ENCODE data around the gene CDH24.

The CDH24 gene

DNA sequence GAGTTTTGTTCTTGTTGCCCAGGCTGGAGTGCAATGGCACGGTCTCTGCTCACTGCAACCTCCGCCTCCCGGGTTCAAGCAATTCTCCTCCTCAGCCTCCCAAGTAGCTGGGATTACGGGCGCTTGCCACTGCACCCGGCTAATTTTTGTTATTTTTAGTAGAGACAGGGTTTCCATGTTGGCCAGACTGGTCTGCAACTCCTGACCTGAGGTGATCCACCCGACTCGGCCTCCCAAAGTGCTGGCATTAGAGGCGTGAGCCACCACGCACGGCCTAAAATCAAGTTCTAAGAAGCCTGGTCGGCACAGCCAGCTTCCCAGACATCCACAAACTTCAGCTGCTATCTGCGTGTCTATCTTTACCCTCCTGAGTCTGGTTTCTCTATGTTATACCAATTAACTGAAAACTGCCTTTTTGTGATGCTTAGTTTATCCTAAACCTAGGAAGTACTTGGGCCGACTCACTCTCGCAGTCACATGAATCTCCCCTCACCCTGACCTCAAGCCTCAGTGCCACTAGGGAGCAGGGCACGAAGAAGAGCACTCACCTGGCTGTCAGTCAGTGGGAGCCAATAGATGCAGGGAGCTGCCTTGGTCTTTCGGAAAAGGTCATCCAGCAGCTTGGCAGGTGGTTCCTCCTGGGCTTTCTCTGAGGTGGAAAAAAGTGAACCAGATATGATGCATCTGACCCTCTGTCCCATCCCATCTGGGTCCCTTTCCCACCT lies 3.4 kb upstream of the CDH24 start:
- FAIRE-seq = no peak

DNA sequence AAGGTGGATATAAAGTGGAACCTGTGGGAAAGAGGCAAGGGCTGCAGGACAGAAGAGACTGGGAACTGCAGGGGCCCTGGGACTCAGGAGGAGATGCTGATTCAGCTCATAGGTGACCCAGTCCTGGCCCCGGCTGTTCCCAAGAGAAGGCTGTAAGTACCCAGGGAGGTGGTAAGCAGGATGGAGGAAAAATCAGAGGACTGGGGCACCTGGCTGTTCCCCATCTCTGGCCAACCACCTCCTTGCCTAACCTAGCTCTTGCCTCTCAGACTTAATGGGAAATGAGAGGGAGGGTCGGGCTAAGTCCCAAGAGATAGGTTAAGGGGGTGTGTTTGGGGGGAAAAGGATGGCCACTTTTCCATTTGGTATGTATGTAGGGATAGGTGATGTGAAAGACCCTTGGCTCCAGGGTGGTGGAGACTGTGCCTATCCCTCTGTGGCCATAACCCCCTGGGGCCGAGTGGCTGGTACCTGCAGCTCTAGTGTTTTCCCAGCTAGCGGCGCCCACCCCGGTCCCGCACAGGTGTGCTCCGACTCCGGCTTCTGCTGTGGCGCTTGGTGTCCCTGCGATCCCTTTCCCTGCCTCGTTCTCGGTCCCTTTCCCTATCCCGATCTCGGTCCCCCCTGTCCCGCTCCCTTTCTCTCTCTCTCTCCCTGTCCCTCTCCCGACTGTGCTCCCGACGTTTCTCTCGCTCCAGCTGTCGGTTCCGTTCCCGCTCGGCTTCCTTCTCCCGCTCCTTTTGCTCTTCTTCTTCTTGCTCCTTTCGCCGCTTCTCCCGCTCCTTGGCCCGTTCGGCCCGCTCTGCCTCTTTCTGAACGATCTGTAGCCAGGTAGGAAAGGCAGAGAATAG lies 1.6 kb upstream of the CDH24 start:
- no peak for FAIRE-seq

GRCh38 chr14:23057757-23058653 lies 685 bp upstream of the CDH24 start:
- FAIRE-seq = no peak

- no peak for FAIRE-seq
Measured at GRCh38 chr14:23056145-23056955, 970 bp downstream of the CDH24 start.

DNA sequence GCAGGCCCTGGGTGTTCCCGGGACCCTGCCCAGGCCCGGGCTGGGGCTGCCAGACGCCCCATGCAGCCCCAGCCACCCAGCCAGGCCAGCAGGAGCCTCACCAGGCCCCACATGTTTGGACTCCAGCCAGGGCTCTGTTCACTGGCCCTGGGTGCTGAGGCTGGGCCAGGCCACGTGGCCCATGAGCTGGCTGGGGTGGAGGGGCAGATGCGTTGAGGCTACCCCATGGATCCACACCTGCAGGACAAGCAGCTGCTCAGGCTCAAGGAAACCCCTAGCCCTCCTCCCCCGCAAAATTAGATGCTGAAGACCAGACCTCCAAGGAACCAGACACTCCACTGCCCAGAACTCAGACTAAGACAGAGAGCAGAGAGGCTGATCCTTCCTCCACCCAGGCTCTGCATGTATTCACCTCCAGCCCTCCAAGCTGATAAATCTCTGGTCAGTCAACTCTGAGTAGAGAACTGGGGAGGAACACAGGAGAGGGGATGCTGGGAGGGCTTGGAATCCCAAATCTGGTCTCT lies 1.6 kb downstream of the CDH24 start:
- FAIRE-seq = no peak

- FAIRE-seq = no peak
Measured at GRCh38 chr14:23055147-23055550, 2.2 kb downstream of the CDH24 start.

- no peak for FAIRE-seq
Measured at GRCh38 chr14:23054000-23054811, 3.1 kb downstream of the CDH24 start.

- no peak for FAIRE-seq
Measured at GRCh38 chr14:23053426-23053825, 3.9 kb downstream of the CDH24 start.

DNA sequence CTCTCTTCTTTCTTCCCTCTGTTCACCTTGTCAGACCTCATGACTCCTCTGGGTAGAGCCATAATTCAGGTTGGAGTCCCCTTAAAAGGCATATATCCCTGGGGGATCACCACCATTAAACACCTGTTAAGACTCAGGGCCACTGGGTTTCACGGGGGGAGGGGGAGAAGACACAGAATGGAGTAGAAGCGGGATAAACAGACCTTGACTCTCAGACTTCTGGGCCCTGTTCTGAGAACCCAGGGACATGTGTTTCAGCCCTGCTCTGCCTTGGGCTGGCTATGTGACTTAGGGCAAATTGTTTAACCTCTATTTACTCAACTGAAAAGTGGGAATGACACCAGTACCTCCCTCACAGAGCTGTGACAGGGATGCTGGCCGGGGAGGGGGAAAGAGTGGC lies 4.6 kb downstream of the CDH24 start:
- FAIRE-seq = no peak

GRCh38 chr14:23052182-23052623 lies 5.1 kb downstream of the CDH24 start:
- no peak for FAIRE-seq

DNA sequence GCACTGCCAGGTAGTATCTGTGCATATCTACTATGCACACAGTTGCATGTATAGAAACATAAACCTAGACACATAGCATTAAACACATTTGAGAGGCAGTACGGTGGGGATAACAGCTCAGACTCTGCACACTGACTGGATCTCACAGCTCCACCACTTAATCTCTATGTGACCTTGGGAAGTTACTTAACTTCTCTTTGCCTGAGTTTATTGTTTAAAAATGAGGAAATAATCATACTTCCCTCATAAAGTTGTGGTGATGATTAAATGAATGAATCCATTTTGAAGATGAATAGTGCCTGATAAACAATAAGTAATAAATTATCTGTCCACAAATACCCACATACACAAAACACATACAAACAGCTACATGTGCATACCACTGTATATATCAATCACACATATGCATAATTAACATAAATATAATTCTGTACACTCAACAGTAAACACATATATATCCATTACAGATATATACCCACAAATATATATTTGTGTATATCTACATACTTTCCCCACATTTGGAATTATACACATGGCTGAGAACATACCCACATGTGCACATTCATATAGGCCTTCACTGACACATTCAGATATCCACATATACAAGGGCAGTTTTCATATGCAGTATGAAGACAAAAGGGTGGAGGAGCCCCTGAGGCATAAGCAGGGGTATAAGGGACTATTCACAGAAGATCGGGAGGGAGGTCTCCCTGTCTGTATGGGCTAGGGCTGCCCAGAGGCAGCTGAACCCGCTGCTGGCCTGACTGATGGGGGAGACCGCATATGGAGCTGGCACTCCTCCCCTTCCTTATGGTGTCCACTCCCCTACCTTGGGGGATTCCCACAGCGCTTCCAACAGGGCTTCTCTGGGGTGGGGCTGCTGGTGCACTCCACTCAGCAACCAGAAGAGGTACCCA lies 5.9 kb downstream of the CDH24 start:
- FAIRE-seq = no peak

DNA sequence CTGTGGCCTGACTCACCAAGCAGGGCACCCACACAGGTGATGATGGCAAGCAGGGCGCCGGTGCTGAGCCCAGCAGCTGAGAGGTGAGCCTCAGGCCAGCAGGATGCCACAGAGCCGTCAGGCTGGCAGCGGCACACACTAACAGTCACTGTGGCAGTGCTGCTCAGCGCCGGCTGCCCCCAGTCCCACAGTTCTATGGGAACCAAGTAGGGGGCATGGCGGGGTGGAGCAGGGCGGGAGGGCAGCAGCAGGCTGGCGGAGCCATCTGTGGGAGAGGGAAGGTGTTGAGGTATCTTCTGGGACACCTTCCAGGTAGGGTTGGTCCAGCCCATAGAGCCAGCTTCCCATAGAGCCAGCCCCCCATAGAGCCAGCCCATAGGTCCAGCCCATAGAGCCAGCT lies 8.3 kb downstream of the CDH24 start:
- FAIRE-seq = no peak

- no peak for FAIRE-seq
Measured at GRCh38 chr14:23047751-23048693, 9.3 kb downstream of the CDH24 start.

GRCh38 chr14:23047034-23047634 lies 10.2 kb downstream of the CDH24 start:
- FAIRE-seq = no peak

DNA sequence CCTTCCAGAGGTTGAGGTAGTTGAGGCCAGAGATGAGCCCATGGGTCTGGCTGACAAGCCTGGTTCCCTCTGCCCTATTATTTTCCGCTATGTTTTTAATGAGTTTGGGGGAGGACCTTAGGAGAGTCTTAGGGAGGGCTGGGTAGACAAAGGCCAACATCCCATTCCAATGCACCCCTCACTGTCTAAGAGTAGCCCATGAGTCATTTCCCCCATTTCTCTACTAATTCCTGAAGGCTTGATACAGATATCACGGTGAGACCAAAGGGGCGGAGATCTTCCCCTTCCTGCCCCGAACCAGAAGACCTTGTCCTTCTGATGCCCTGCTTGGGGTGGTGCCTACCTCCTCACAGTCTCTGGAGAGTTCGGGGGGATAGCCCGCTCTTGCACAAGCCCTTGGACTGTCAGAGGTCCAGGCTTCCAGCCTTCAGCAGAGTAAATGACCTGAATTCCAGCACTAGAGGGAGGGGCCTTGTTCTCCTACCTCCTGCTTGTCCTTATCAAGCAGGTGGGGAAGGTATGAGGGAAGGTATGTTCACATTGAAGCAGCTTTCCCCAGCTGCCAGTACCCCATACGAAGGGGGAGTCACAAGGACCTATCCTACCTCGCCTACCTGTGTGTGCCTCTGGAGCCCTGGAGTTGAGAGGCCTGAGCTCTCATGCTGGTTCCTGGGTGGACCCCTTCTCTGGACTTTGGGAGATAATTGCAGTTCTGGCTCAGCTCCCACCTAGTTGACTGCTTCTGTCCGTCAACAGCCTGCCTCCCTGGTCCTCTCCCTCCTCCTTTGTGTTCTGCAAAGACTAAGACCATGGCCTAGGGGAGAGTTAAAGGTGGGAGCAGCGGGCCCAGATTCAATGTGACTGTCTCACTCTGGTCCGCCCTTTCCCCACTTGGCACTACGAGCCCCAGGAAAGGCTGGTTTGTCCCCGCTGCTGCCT lies 11.6 kb downstream of the CDH24 start:
- no peak for FAIRE-seq

DNA sequence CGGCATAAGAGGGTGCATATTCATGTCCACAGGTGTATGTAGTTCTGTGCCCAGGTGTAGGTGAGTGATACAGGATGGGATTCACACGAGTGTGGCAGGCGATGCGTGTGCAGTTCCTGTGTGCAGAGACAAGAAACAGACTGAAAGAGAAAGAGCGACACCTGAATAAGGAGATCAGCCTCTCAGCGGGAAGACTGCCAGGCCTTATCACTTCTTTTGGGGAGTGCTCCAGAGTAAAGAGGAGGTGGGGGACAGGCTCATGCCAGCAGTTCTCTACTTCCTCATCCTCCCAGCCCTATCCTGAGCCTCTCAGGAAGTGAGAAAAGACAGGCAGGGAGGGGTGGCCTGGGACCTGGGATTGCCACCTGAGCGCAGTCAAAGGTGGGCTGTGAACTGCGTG lies 12.5 kb downstream of the CDH24 start:
- no peak for FAIRE-seq

DNA sequence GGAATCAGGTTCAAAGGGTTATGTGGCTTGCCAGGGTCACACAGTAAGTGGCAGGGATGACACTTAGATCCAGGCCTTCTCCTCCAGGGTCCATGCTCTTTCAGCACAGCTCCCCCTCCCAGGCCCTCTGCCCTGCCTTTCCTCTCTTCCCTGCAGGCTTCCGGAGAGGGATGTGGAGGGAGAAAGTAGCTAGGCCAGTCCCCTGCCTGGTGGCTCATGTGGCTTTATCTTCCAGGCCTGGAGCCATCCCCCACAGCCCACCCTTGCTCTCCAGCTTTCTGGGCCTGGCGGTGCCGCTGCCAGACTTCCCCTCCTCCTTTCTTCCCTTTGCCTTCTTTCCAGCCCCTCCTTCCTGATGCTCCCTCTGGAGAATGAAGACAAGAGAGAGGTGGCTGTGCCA lies 13.6 kb downstream of the CDH24 start:
- FAIRE-seq = no peak
